ENCODE measurements around the gene PPM1K.

- TF ChIP-seq CTCF (IDR thresholded peaks at IDR 0.05; ENCODE audit: low read depth, low read length, poor library complexity, severe bottlenecking) = no peak
- no peak for TF ChIP-seq EZH2phosphoT487 (IDR thresholded peaks at IDR 0.05; ENCODE audit: borderline replicate concordance, low read length)
Observed at GRCh38 chr4:88247148-88247547, 37.2 kb downstream of the PPM1K start.
